ENCODE data around the gene KIF6. TPM values are rescaled to one million over a fixed set of nuclear protein-coding genes. Genes with fewer than 3 reads are reported as not detected.

The KIF6 gene
- total RNA-seq, 1 experiment from 2014 or later: 0.80 TPM

GRCh38 chr6:39333644-39334438, 391.4 kb downstream of the KIF6 start:
- Histone ChIP-seq H3K27me3 (ENCODE audit: control insufficient read depth, insufficient read depth, low read length) (no peaks in the 10 kb centered on the region), H3K4me3 (ENCODE audit: insufficient read depth, low read depth, low read length) (no peak overlapping the region), H3K36me3 (replicated peaks; ENCODE audit: control insufficient read depth, insufficient read depth, low read length) (no peaks in the 10 kb centered on the region)
- no peak for DNase-seq

- no peak for DNase-seq
- Histone ChIP-seq H3K27me3 (ENCODE audit: control insufficient read depth, insufficient read depth, low read length) (no peaks in the 10 kb centered on the region; the same call in 1 of the 2 replicates), H3K4me3 (ENCODE audit: insufficient read depth, low read depth, low read length) (no peak overlapping the region), H3K36me3 (replicated peaks; ENCODE audit: control insufficient read depth, insufficient read depth, low read length) (no peaks in the 10 kb centered on the region)
Observed at GRCh38 chr6:39330476-39330875, 394.7 kb downstream of the KIF6 start.

- Histone ChIP-seq H3K4me3 (ENCODE audit: insufficient read depth, low read depth, low read length) (no peak overlapping the region), H3K36me3 (replicated peaks; ENCODE audit: control insufficient read depth, insufficient read depth, low read length) (no peaks in the 10 kb centered on the region), H3K27me3 (ENCODE audit: control insufficient read depth, insufficient read depth, low read length) (no peaks in the 10 kb centered on the region; the same call in 1 of the 2 replicates)
- DNase-seq: no peak
Observed at GRCh38 chr6:39330057-39330456, 395.2 kb downstream of the KIF6 start.

GRCh38 chr6:39328066-39328465, 397.1 kb downstream of the KIF6 start:
- no peaks in the 10 kb centered on the region; the same call in 1 of the 2 replicates for H3K27me3 ChIP-seq (ENCODE audit: control insufficient read depth, insufficient read depth, low read length)
- H3K36me3 ChIP-seq (replicated peaks; ENCODE audit: control insufficient read depth, insufficient read depth, low read length): no peaks in the 10 kb centered on the region
- H3K4me3 ChIP-seq (ENCODE audit: insufficient read depth, low read depth, low read length): no peak overlapping the region
- no peak for DNase-seq

GRCh38 chr6:39327507-39327906, 397.7 kb downstream of the KIF6 start:
- no peak for DNase-seq
- no peaks in the 10 kb centered on the region for H3K36me3 ChIP-seq (replicated peaks; ENCODE audit: control insufficient read depth, insufficient read depth, low read length)
- H3K27me3 ChIP-seq (ENCODE audit: control insufficient read depth, insufficient read depth, low read length): no peaks in the 10 kb centered on the region; the same call in 1 of the 2 replicates
- H3K4me3 ChIP-seq (ENCODE audit: insufficient read depth, low read depth, low read length): no peak overlapping the region

GRCh38 chr6:39322306-39322850, 402.8 kb downstream of the KIF6 start, which contains the start of gene KCNK16:
Gene KCNK16 (minus strand): TSS chr6:39322702. CDS start chr6:39322540, 162 bp downstream.
- H3K27me3 ChIP-seq (ENCODE audit: control insufficient read depth, insufficient read depth, low read length): no peaks in the 10 kb centered on the region; the same call in 1 of the 2 replicates
- H3K4me3 ChIP-seq (ENCODE audit: insufficient read depth, low read depth, low read length): no peak within 1 kb of the TSS
- no peak for DNase-seq
- no peaks in the 10 kb centered on the region for H3K36me3 ChIP-seq (replicated peaks; ENCODE audit: control insufficient read depth, insufficient read depth, low read length)

- Histone ChIP-seq H3K4me3 (ENCODE audit: insufficient read depth, low read depth, low read length) (no peak overlapping the region), H3K36me3 (replicated peaks; ENCODE audit: control insufficient read depth, insufficient read depth, low read length) (no peaks in the 10 kb centered on the region), H3K27me3 (ENCODE audit: control insufficient read depth, insufficient read depth, low read length) (peaks cover under 1% of the 10 kb centered on the region; the same call in 1 of the 2 replicates)
- DNase-seq: no peak
Observed at GRCh38 chr6:39321761-39322160, 403.4 kb downstream of the KIF6 start.

GRCh38 chr6:39320363-39320984, 404.7 kb downstream of the KIF6 start:
- Histone ChIP-seq H3K27me3 (ENCODE audit: control insufficient read depth, insufficient read depth, low read length) (peaks cover 10% of the 10 kb centered on the region), H3K36me3 (replicated peaks; ENCODE audit: control insufficient read depth, insufficient read depth, low read length) (no peaks in the 10 kb centered on the region), H3K4me3 (ENCODE audit: insufficient read depth, low read depth, low read length) (no peak overlapping the region)
- no peak for DNase-seq

- Histone ChIP-seq H3K4me3 (ENCODE audit: insufficient read depth, low read depth, low read length) (no peak overlapping the region), H3K36me3 (replicated peaks; ENCODE audit: control insufficient read depth, insufficient read depth, low read length) (no peaks in the 10 kb centered on the region), H3K27me3 (ENCODE audit: control insufficient read depth, insufficient read depth, low read length) (peaks cover 17% of the 10 kb centered on the region)
- DNase-seq: no peak
Observed at GRCh38 chr6:39319621-39320362, 405.4 kb downstream of the KIF6 start.

- no peaks in the 10 kb centered on the region for H3K36me3 ChIP-seq (replicated peaks; ENCODE audit: control insufficient read depth, insufficient read depth, low read length)
- H3K27me3 ChIP-seq (ENCODE audit: control insufficient read depth, insufficient read depth, low read length): peaks cover 42% of the 10 kb centered on the region
- no peak for DNase-seq
- no peak overlapping the region for H3K4me3 ChIP-seq (ENCODE audit: insufficient read depth, low read depth, low read length)
Observed at GRCh38 chr6:39317256-39317655, 408.0 kb downstream of the KIF6 start.

- Histone ChIP-seq H3K27me3 (ENCODE audit: control insufficient read depth, insufficient read depth, low read length) (peaks cover 51% of the 10 kb centered on the region), H3K36me3 (replicated peaks; ENCODE audit: control insufficient read depth, insufficient read depth, low read length) (no peaks in the 10 kb centered on the region), H3K4me3 (ENCODE audit: insufficient read depth, low read depth, low read length) (peak within 1 kb of the TSS; percentile 54)
- peak; percentile 89 for DNase-seq
Observed at GRCh38 chr6:39314273-39314795, 410.9 kb downstream of the KIF6 start, which contains the start of gene KCNK17. Gene KCNK17 (minus strand): TSS chr6:39314419. CDS start chr6:39314320, 99 bp downstream.

GRCh38 chr6:39313526-39314272, 411.5 kb downstream of the KIF6 start:
- H3K27me3 ChIP-seq (ENCODE audit: control insufficient read depth, insufficient read depth, low read length): peaks cover 51% of the 10 kb centered on the region
- peak overlapping the region; percentile 54 for H3K4me3 ChIP-seq (ENCODE audit: insufficient read depth, low read depth, low read length)
- H3K36me3 ChIP-seq (replicated peaks; ENCODE audit: control insufficient read depth, insufficient read depth, low read length): no peaks in the 10 kb centered on the region
- DNase-seq: peak; percentile 91

GRCh38 chr6:39312912-39313525, 412.2 kb downstream of the KIF6 start:
- Histone ChIP-seq H3K4me3 (ENCODE audit: insufficient read depth, low read depth, low read length) (peak overlapping the region; percentile 54), H3K27me3 (ENCODE audit: control insufficient read depth, insufficient read depth, low read length) (peaks cover 51% of the 10 kb centered on the region), H3K36me3 (replicated peaks; ENCODE audit: control insufficient read depth, insufficient read depth, low read length) (no peaks in the 10 kb centered on the region)
- no peak for DNase-seq
